Activated CD4-positive, alpha-beta T cell treated with anti-CD3 and anti-CD28 coated beads for 24 hours (primary cell): ENCODE measurements around the gene ARID3C.

Experiments used
- DNase-seq, 2 donors: peaks; one replicate each; pipeline ENCODE4 v3.0.0-alpha.2; 2020; ENCODE audit warnings: low read depth in 2 of 2

Gene ARID3C

DNA sequence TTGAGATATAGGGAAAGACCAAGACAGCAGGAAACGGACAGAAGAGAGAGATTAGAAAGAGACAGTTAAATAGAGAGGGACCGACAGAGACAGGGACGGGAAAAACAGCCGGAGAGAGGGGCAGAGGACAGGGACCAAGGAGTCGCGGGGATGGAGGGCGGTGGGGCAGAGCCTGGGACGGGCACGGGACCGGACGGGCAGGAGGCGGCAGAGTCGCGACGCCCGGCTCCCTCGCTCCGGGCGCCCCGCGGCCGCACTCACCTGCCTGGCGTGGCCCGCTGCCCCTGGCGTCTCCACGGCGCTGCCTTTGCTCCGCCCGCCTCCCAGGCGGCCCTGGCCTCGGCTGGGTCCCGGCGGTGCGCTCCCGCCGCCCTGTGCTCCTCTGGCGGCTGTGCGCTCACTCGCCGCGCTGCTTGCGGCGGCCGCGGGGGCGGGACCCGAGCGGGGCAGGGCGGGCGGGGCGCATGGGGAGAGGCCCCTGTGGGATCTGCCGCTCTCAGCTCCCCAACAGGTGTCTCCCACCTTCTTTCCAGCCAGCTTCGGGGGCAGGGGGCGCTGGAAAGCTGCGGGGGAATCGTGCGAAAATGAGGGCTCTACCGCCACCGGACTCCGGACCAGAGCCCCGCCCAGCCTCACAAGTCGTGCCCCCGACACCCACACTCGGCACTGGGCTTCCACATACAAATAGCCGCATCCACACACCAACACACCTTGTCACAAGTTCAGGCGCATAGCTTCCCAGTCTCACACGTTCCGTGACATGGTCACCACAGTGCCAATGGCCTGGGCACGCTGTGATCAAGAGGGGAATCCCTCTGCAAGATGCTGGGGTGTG is at the start of gene ARID3C:
TSS of gene ARID3C (minus strand) at position 411 of the 835 bp plus-strand sequence. CDS start 1,052 bp downstream, outside the sequence.
- DNase-seq: no peak

DNA sequence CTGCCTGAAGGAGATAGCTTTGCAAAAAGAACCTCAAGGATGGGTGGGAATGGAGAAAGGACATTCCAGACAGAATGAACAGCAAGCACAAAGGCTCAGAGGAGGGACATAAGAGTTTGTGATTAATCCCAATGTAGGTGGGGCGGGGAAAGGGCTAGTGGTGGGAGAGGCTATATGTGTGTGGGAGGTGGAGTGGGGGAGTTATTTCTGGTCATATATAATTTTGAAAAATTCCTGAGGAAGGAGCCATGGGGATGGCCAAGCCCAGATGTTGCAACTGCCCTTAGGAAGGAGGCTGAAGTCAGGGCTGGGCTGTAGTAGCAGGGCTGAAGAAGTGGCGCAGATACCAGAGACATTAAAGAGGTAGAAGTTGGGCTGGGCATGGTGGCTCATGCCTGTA is 47.0 kb upstream of the ARID3C start:
- DNase-seq: no peak

DNA sequence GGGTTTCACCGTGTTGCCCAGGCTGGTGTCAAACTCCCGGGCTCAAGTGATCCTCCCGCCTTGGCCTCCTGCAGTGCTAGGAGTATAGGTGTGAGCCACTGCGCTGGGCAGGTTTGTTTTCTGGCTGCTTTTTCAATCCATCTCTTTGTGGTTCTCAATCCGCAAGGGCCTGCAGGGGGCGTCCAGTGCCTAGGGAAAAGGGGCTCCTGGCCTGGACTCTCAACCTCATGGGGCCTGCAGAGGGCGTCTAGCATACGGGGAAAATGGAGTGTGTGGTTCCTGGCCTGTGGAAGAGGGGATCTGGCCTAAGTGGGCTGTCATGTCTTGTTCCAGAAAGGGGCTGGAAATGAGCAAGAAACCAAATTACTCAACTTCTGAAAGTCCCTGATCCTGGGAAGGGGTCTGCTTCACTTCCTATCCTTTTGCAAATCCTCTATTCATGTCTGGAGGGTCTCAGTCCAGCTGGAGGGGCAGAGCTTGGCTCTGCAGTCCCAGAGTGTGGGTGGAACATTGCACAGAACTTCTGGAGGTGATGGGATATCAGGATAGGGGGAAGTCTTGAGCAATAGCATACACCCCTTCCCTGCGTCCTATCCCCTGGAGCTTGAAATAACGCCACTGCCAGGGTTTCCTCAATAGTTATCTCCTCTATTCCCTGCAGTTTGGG is 46.3 kb upstream of the ARID3C start:
- peak; percentile 38 to 65 for DNase-seq

DNA sequence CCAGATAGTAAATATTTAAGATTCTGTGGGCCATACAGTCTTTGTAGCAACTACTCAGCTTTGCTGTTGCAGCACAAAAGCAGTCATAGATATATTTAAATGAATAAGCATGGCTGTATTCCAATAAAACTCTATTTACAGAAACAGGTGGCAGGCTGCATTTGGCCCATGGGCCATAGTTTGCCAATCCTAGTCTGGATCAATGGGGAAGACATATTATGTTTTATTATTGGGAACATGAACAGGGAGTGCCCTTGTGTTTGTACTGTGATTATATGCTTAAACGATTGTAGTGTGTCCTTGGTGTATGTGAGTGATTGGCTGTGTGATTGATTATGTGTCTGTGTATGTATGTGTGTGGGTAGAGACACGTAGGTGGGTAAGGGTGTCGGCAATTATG is 45.6 kb upstream of the ARID3C start:
- no peak for DNase-seq

DNA sequence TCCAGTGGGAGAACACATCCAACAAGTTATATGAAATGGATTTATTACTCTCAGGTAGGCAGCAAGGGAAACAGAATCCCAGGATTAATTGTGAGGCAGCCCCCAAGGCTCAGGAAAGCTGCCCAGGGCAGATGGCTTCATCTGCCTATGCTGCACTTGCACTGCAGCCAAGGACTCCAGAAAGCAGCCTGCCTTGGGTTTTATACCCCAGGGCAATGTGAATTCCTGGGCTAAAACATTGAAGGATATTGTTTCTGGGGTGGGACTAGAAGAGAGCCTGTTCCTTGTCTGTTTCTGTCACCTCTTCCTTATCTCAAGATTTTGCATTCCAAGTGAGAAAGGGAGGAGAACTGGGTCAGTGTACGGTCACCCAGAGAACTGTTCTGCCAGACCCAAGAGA is 42.4 kb upstream of the ARID3C start:
- no peak for DNase-seq

DNA sequence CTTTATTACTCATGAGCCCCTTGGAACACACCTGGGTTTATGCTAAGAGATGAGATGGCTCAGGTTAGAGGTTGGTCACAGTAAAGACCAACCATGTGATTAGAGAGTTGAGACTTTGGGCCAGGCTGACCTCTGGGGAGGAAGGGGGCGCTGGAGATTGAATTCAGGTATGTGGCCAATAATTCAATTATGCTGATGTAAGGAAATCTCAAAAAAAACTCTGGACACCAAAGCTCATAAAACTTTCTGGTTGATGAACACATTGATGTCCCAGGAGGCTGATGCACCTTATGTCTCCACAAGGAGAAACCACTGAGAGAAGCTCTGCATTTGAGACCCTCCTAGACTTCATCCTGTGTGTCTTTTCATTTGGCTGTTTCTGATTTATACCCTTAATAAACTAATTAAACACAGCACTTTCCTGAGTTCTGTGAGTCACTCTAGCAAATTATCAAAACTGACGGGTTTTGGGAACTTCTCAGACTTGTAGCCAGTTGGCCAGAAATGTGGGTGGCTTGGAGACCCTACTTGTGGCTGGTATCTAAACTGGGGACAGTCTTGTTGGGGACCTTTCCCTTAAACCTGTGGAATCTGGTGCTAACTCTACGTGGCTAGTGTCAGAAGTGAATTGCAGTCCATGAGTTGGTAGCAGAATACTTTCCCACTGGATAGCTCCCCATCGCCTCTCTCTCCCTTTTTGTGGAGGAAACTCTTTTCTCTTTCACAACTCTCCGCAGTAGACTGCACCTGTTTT is 41.1 kb upstream of the ARID3C start:
- no peak for DNase-seq

DNA sequence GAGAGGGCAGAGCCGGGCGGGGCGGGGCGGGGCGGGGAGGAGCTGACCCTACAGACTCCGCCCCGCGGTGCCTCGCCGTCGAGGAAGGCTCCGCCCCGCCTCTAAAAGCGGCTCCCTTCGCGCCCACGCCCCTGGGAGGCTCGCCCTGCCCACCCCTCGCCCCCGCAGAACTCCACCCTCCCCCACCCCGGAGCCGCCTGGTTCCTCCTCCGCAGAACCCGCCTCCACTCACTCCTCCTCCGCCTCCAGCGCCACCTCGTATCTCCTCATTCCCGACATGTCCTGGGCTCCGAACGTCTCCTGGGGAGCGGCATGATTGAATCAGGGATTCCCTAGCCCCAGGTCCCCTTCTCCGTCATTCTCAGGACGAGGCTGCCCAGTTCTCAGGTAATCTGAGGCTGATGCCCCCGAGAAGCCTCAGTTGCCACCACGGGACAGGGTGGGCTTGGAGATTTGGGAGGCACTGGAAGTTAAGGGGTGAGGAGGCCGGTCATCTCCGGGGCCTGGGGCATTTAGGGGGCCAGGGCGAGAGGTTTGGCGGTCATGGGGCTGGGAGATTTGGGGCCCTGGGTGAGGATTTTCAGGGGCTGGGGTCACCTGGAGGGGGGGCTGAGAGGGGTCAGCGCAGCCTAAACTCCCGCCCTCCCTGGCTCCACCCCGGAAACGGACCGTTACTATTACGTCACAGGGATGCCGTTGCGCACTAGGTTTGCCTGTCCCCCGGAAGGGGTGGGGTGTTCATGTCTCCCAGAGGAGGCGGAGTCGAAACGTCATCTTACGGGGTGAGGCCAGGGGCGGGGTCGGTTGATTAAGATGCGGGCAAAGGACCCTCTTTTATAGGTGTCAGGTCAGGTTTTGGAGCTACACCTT is 36.8 kb upstream of the ARID3C start:
- peak; percentile 62 to 70 for DNase-seq

DNA sequence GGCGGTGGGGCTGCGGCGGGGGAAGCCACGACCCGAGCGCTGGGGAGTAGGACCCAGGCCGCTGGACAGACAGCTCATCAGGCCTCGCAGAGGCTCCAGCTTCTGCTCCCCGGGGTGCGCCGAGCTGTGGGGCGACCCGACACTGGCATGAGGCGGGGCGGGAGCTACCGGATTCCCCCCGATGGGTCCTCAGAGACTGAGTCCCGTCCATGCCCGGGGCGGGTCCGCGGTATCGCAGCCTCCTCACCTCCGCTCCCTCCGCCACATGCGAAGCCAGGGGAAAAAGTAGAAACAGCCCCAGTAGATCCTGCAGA is 36.2 kb upstream of the ARID3C start:
- DNase-seq: no peak

DNA sequence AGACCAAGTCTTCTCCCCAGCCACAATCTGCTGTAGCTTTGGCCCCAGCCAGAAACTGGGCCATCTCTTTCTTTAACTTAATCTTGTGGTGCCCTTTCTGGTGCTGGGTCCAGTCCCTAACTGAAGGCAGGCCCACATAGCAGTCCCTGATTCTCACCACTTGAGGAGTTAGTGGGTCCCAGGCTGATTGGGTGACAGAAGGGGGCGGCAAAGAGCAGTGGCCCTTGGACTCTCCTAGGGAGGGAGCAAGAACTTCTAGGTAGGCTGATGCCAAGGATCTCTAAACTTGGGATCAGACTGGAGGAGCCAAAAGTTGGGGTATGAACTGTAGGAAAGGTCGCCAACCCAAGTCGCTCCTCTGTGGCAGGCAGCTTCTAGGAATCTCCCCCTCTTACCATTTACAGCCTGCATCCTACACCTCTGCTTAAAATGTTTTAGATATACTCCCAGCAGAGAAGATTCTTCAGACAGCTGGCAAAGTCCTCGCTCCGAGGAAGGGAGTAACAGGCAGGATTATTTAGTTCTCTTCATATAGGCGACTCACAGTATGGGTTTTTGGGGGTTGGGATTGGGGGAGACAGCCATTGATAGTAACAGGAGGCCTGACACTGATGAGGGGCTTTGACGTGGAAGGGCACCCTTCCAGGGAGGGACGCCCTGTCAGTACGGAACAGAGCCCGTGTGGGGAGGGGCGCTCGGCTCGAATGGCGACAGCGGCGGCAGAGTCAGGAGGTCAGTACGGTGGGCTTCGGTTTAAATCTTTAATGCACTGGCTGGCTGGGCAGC is 35.6 kb upstream of the ARID3C start:
- peak; percentile 20 to 69 for DNase-seq

GRCh38 chr9:34663303-34663605 is 34.4 kb upstream of the ARID3C start:
- DNase-seq: no peak

DNA sequence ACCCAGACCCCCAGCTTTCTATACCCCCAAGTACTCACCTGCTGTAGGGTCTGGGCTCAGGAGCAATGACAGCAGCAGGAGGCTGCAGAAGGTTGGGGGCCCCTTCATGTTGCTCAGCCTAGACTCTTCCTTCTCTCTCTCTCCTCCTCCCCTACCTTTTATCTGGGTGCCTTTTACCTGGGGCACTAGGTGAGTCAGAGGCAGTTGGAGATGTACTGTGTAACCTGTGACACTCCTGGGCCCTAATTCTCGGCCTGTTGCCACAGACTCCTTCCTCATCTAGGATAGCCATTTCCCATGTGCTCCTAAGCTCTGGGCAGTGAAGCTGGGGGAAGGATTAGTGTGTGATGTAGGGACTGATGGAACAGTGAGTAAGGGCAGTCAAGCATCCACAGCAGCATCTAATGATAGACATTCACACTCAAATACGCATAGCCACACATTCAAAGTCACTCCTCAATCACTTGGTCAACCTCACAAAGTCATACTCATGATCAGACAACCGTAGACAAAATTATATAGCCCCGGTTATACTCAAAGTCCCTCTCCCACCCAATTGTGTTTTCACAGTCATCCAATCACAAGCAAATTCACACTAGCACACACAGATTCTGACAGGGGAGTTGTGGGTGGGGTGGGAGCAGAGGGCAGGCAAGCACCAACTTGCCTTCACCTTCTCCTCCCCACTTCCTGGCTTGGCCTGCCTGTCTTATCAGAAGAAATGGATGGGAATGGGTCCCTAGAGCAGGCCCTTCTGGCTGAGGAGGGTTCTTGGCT is 33.8 kb upstream of the ARID3C start, which contains the start of gene CCL27:
TSS of gene CCL27 (minus strand) at position 132 of the 777 bp plus-strand sequence. CDS start at position 108, 24 bp downstream.
- no peak for DNase-seq

- no peak for DNase-seq
Observed at GRCh38 chr9:34659592-34660253, 30.9 kb upstream of the ARID3C start.

DNA sequence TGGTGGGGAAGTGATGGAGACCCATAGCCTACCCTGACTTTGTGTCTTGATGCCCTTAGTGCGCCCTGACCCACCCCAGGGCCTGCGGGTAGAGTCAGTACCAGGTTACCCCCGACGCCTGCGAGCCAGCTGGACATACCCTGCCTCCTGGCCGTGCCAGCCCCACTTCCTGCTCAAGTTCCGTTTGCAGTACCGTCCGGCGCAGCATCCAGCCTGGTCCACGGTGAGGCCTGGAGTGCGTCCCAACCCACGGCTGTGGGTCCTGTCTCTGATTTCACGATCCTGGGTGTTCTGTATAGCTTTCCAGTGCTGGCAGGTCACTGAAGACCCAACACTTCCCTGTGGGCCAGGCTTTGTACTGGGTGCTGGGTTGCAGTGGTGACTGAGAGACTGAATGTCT is 29.6 kb upstream of the ARID3C start:
- DNase-seq: no peak

DNA sequence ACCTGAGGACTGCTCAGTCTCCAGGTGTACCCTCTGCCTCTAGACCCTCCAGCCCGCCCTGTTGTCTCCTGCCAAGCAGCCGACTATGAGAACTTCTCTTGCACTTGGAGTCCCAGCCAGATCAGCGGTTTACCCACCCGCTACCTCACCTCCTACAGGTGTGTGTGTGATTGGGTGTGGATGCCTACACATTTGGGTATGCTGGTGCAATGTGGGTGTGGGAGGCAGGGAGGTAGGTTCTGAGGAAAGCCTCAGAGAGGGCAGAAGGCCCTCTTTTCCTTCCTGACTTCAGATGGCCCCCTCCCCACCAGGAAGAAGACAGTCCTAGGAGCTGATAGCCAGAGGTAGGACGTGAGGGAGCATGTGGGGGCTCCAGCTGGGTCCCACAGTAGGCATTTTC is 28.1 kb upstream of the ARID3C start:
- DNase-seq: no peak

- DNase-seq: no peak
Observed at GRCh38 chr9:34655394-34655793, 26.5 kb upstream of the ARID3C start.

- DNase-seq: no peak
Observed at GRCh38 chr9:34654323-34655051, 25.6 kb upstream of the ARID3C start.

DNA sequence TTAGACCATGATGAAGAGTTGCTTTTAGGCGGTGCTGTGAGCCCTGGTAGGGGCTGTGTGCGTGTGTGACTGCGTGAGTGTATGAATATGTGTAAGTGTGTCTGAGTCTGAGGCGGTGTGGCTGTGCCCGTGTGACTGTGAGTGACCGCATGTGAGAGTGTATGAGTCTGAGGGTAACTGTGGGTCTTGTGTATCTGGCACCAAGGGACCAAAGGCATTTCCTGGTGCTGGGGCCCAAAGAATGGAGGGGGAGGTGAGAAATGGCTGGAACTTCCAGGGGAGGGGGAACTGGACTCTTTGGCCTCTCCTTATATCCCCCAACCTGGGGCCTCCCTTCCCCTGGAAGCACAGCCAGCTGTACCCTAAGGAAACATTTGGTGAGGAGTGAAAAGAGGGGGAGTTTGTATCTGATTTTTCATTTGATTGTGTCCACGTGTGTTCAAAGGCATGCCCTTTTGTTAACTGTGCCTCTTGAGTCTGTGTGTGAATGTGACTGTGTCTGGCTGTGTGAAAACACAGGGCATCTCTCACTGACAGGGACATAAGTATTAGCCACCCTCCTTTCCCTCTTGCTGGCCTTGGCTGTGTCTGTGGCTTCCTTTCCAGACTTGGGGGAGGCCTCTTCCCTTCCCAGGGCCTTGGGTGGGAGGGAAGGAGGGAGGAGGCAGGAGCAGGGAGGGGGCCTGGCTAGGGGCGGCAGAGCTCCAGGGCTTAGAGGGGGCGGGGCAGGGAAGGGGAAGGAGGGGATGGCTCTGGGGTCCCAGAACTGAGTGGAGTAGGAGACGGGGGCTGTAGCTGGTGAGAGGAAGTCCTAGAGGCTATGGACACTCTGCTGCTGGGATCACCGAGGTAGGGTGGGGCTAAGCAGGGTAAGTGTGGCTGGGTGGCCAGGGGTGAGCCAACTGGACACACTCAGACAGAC is 24.5 kb upstream of the ARID3C start:
- no peak for DNase-seq

DNA sequence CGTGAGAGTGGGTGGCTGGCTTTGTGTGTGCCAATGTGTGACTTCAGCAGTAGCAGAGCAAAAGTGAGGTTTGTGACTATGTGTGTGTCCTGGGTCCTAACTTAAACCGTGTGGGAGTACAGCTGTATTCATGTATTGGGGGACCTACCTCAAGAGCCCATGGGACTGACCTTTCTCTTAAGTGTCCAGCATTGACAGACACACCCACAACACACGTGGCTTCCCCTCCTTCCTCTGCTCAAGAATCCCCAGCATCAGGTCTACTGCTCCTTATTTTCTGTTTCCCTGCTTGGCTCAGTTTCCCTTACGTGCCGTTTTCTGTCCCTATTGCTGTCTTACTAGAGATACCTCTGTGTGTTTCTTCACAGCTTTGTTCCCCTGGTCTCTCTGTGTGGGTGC is 23.7 kb upstream of the ARID3C start:
- no peak for DNase-seq
